Loucy (cell line): ENCODE data around the gene PFN3.

ENCODE experiments used
- EZH2phosphoT487 ChIP-seq: fragments of 200-600 bp; IDR thresholded peaks from 2 replicates; pipeline ENCODE4 v1.6.1; 2018; ENCODE audit warnings: antibody characterized with exemption, mild to moderate bottlenecking, moderate library complexity, borderline replicate concordance
- TF ChIP-seq, protein P1 (sequence below): fragments of 200-600 bp; sonication (generic); conservative IDR thresholded peaks from 2 replicates; pipeline ENCODE4 v1.5.1; 2014; ENCODE audit warnings: mild to moderate bottlenecking, antibody characterized with exemption, low read length

DNA sequence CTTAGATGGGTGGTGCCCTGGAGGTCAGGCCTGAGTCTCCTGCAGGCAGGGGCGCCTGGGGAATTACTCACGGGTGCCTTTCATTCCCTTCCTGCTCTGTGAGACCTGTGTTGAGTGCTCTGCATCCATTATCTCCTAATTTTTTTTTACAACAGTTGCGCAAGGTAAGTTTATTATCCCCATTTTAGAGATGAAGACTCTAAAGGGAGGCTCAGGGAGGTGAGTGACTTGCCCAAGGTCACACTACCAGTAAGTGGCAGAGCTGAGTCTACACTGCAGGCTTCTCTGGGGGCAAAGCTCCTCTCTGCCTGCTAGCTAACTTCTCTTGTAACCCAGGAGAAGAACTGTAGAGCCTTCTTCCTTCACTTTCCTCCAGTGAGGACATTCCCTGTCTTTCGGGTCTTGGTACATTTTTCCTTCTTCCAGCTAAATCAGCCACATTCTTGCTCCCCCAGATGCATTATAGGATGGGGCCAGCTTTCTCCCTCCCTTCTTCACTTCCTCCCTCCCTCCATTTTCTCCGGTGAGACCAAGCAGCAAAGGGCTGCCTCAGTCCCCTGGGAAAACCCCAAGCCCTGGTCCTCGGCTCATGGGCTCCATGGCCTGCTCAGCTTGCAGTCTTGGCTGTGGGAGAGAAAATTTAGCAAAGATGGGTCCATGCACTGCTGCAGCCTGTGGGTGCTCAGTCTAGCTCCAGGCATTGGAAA lies 47.9 kb upstream of the PFN3 start:
- TF ChIP-seq, protein P1, sequence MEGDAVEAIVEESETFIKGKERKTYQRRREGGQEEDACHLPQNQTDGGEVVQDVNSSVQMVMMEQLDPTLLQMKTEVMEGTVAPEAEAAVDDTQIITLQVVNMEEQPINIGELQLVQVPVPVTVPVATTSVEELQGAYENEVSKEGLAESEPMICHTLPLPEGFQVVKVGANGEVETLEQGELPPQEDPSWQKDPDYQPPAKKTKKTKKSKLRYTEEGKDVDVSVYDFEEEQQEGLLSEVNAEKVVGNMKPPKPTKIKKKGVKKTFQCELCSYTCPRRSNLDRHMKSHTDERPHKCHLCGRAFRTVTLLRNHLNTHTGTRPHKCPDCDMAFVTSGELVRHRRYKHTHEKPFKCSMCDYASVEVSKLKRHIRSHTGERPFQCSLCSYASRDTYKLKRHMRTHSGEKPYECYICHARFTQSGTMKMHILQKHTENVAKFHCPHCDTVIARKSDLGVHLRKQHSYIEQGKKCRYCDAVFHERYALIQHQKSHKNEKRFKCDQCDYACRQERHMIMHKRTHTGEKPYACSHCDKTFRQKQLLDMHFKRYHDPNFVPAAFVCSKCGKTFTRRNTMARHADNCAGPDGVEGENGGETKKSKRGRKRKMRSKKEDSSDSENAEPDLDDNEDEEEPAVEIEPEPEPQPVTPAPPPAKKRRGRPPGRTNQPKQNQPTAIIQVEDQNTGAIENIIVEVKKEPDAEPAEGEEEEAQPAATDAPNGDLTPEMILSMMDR, result no peak
- no peak for TF ChIP-seq EZH2phosphoT487
